ENCODE measurements around the gene CACNA2D3. TPM values are rescaled to one million over a fixed set of nuclear protein-coding genes. Genes with fewer than 3 reads are reported as not detected.

CACNA2D3 gene
- total RNA-seq, 2 experiments from 2014 or later = not detected

DNA sequence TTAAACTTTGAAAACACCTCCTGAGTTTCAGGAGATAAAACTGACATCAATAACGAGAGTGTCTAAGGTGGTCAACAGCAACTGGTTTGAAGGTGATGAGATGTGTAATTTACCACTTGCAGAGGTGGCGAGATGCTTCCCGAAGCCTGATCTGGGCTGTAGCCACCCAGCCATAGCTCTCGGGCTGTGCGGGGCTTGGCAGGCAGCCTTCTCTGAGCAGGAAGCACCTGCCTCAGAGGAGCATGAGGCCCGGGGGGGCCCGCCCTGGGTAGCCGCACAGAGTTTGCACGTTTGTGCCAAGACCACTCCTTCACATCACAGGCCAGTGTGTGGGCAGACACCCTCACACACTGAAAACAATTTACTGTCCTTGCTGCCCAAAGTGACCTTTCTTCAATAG, 220.3 kb downstream of the CACNA2D3 start:
- H3K4me1 Mint-ChIP-seq = no peaks in the 10 kb centered on the region
- H3K4me3 Mint-ChIP-seq = no peak overlapping the region
- POLR2A ChIA-PET = no interaction called here
- H3K27ac Mint-ChIP-seq = no peak overlapping the region
- H3K36me3 Mint-ChIP-seq = no peaks in the 10 kb centered on the region
- peaks cover 2% of the 10 kb centered on the region for H3K9me3 Mint-ChIP-seq
- no peak for ATAC-seq (ENCODE audit: low read depth)
- DNase-seq = no peak
- peaks cover 7% of the 10 kb centered on the region for H3K27me3 Mint-ChIP-seq

DNA sequence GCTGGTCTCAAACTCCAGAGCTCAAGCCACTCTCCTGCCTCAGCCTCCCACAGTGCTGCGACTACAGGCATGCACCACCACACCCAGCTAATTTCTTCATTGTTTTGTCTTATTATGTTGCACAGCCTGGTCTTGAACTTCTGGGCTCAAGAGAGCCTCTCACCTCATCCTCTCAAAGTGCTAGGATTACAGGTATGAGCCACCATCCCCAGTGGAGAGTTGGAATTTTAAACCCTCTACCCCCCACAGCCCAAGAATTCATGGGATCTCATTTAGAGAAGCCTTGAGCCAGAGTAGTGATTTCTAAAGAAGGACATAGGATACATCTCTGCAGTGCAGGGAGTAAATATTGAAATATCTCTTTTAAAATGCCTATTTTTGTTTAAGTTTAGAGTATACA, 221.1 kb downstream of the CACNA2D3 start:
- Mint-ChIP-seq H3K4me1 (no peaks in the 10 kb centered on the region), H3K36me3 (no peaks in the 10 kb centered on the region), H3K4me3 (no peak overlapping the region), H3K9me3 (peaks cover 2% of the 10 kb centered on the region), H3K27me3 (peaks cover 7% of the 10 kb centered on the region), H3K27ac (no peak overlapping the region)
- ATAC-seq (ENCODE audit: low read depth) = no peak
- POLR2A ChIA-PET = no interaction called here
- DNase-seq = no peak

GRCh38 chr3:54344601-54345231, 222.4 kb downstream of the CACNA2D3 start:
- DNase-seq (no peak), ATAC-seq (ENCODE audit: low read depth) (no peak)
- H3K9me3 Mint-ChIP-seq = peaks cover 2% of the 10 kb centered on the region
- H3K36me3 Mint-ChIP-seq = no peaks in the 10 kb centered on the region
- H3K4me1 Mint-ChIP-seq = no peaks in the 10 kb centered on the region
- H3K27me3 Mint-ChIP-seq = peaks cover 7% of the 10 kb centered on the region
- POLR2A ChIA-PET = no interaction called here
- no peak overlapping the region for H3K4me3 Mint-ChIP-seq
- no peak overlapping the region for H3K27ac Mint-ChIP-seq

DNA sequence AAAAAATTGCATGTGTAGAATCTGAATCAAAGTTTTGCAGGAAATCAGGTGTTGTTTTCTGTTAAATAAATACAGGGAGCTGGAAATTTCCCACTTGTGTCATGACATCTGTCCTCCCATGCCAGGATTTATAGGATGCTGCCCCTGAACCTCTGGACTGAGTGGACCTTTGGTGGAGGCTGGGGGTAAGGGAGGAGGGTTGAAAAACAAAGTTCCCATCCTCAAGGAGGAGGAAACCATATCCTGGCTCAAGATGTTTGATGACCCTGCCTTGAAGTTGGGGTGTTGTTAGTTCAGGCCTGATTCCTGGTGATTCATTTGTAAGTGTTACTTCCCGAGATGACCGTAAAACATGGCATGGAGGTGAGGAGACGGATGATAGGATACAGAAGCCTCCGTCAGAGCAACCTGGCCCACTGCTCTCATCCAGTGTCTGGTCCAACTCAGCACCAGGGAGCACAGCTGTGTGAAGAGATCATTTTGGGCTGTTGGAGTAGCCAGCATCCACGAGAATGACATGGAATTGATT, 223.6 kb downstream of the CACNA2D3 start:
- Mint-ChIP-seq H3K36me3 (no peaks in the 10 kb centered on the region), H3K27ac (no peak overlapping the region), H3K9me3 (peaks cover 2% of the 10 kb centered on the region), H3K4me3 (no peak overlapping the region), H3K27me3 (peaks cover 6% of the 10 kb centered on the region), H3K4me1 (no peaks in the 10 kb centered on the region)
- POLR2A ChIA-PET = no interaction called here
- DNase-seq = no peak
- ATAC-seq (ENCODE audit: low read depth) = no peak

DNA sequence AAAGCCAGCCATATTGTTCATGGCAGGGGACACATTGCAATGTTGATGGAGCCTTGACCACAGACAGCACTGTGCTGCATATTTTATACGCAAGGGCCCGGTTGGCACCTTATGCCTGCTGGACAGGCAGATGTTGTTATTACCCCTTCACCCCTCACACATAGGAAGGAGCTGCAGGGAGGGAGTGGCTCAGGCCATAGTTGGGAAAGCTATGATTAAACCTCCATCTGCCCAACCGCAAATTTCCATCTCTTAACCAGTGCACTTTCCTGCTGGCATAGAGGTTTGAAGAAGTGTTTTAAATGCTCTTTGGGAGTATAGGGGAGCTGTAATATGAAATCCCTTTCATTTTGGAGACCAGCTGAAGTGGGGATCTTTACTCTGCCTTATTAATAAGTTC, 224.7 kb downstream of the CACNA2D3 start:
- ATAC-seq (ENCODE audit: low read depth) (no peak), DNase-seq (no peak)
- POLR2A ChIA-PET = no interaction called here
- Mint-ChIP-seq H3K36me3 (no peaks in the 10 kb centered on the region), H3K27ac (no peak overlapping the region), H3K9me3 (peaks cover 2% of the 10 kb centered on the region), H3K27me3 (peaks cover 3% of the 10 kb centered on the region), H3K4me1 (no peaks in the 10 kb centered on the region), H3K4me3 (no peak overlapping the region)

- no peak overlapping the region for H3K27ac Mint-ChIP-seq
- POLR2A ChIA-PET = no interaction called here
- no peaks in the 10 kb centered on the region for H3K4me1 Mint-ChIP-seq
- no peak for DNase-seq
- H3K9me3 Mint-ChIP-seq = no peaks in the 10 kb centered on the region
- ATAC-seq (ENCODE audit: low read depth) = no peak
- H3K27me3 Mint-ChIP-seq = no peaks in the 10 kb centered on the region
- no peaks in the 10 kb centered on the region for H3K36me3 Mint-ChIP-seq
- H3K4me3 Mint-ChIP-seq = no peak overlapping the region
These were observed 225.6 kb downstream of the CACNA2D3 start for GRCh38 chr3:54347933-54348332.

DNA sequence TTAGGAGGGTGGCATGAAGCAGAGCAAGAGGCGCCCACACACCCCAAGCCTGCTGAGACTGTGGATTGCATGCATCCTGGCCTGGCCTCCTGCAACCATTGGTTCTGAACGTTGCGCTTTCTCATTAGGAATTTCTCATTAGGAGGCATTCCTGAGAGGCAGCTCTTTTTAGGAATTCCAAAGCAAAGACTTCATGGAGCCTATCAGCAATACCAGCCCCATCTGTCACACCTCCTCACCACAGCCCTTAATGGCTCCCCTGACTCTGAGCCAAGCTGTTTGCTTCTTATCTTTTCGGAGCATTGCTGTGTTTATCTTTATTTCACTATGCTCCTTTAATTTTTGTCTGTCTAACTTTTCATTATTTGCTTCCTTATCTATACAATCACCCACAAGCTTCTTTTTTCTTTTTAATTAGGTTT, 226.9 kb downstream of the CACNA2D3 start:
- POLR2A ChIA-PET = no interaction called here
- Mint-ChIP-seq H3K27ac (no peak overlapping the region), H3K36me3 (no peaks in the 10 kb centered on the region), H3K4me3 (no peak overlapping the region), H3K4me1 (no peaks in the 10 kb centered on the region), H3K9me3 (no peaks in the 10 kb centered on the region), H3K27me3 (no peaks in the 10 kb centered on the region)
- no peak for DNase-seq
- no peak for ATAC-seq (ENCODE audit: low read depth)

DNA sequence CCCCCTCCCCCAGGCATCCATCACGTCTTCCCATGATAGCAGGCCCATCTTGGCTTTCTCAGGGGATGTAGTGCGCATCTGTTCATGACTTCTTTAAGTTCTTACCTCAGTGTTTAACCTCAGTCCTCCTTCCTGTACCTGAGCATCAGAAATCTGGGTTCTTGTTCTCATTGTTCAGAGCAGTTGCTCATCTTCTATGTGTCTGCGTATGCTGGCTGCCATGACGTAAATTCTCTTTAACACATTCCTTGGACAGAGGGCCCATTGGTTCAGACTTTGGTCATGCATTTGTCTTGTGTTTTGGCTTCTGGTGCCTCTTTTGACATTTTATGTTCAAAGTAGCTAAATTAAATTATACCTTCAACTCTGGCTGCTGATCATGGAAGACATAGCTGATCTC, 227.3 kb downstream of the CACNA2D3 start:
- no peak for ATAC-seq (ENCODE audit: low read depth)
- POLR2A ChIA-PET = no interaction called here
- Mint-ChIP-seq H3K36me3 (no peaks in the 10 kb centered on the region), H3K27ac (no peak overlapping the region), H3K4me3 (no peak overlapping the region), H3K27me3 (no peaks in the 10 kb centered on the region), H3K4me1 (no peaks in the 10 kb centered on the region), H3K9me3 (no peaks in the 10 kb centered on the region)
- no peak for DNase-seq

GRCh38 chr3:54353546-54353945, 231.2 kb downstream of the CACNA2D3 start:
- no peak overlapping the region for H3K27ac Mint-ChIP-seq
- no peaks in the 10 kb centered on the region for H3K9me3 Mint-ChIP-seq
- no peaks in the 10 kb centered on the region for H3K36me3 Mint-ChIP-seq
- no peaks in the 10 kb centered on the region for H3K4me1 Mint-ChIP-seq
- DNase-seq = no peak
- POLR2A ChIA-PET = no interaction called here
- ATAC-seq (ENCODE audit: low read depth) = no peak
- H3K27me3 Mint-ChIP-seq = no peaks in the 10 kb centered on the region
- no peak overlapping the region for H3K4me3 Mint-ChIP-seq

- POLR2A ChIA-PET = no interaction called here
- H3K9me3 Mint-ChIP-seq = no peaks in the 10 kb centered on the region
- H3K4me3 Mint-ChIP-seq = no peak overlapping the region
- no peak overlapping the region for H3K27ac Mint-ChIP-seq
- H3K27me3 Mint-ChIP-seq = no peaks in the 10 kb centered on the region
- no peaks in the 10 kb centered on the region for H3K36me3 Mint-ChIP-seq
- H3K4me1 Mint-ChIP-seq = no peaks in the 10 kb centered on the region
- DNase-seq (no peak), ATAC-seq (ENCODE audit: low read depth) (no peak)
These were observed 231.6 kb downstream of the CACNA2D3 start for GRCh38 chr3:54353946-54354345.

GRCh38 chr3:54355800-54356199, 233.4 kb downstream of the CACNA2D3 start:
- Mint-ChIP-seq H3K4me3 (no peak overlapping the region), H3K9me3 (no peaks in the 10 kb centered on the region), H3K27me3 (no peaks in the 10 kb centered on the region), H3K4me1 (no peaks in the 10 kb centered on the region), H3K27ac (no peak overlapping the region), H3K36me3 (no peaks in the 10 kb centered on the region)
- DNase-seq = no peak
- no peak for ATAC-seq (ENCODE audit: low read depth)
- POLR2A ChIA-PET = no interaction called here

DNA sequence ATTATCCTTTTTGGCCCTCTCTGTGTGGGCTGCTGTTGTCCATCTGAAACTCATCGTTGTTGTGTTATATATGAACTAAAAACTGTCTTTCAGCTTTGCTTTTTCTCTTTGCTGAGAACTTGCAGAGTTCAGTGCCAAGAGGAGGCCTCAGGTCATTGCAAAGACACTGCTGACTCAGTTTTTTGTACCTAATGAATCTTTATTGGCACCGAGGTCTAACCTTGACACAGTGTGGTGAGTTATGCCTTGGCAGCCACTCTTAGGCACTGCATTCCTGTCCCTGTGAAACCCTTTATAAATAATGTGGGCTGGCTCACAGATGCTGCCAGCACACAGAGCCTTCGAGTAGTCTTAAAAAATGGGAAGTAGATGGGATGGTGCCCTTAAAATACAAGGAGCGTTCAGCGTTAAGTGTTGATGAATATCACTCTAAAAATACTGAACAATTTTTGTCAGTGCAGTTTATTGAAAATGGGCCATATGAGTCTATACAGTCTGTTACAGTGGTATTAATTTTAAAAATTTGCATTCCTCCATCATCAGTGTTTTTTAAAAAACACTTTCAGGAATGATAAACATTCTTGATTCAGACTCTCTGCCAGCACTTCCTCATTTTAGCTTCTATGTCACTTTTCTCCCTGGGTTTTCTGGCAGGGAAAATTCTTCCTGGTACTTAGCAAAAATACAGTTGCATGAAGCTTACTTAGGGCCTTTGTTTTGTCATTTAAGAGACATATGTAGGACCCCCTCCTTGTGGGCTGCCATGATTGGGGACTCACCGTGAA, 234.1 kb downstream of the CACNA2D3 start:
- no peaks in the 10 kb centered on the region for H3K27me3 Mint-ChIP-seq
- POLR2A ChIA-PET = no interaction called here
- H3K4me3 Mint-ChIP-seq = no peak overlapping the region
- no peaks in the 10 kb centered on the region for H3K4me1 Mint-ChIP-seq
- ATAC-seq (ENCODE audit: low read depth) = no peak
- no peak for DNase-seq
- H3K36me3 Mint-ChIP-seq = no peaks in the 10 kb centered on the region
- H3K9me3 Mint-ChIP-seq = no peaks in the 10 kb centered on the region
- no peak overlapping the region for H3K27ac Mint-ChIP-seq

GRCh38 chr3:54357301-54357700, 234.9 kb downstream of the CACNA2D3 start:
- Mint-ChIP-seq H3K36me3 (no peaks in the 10 kb centered on the region), H3K27me3 (no peaks in the 10 kb centered on the region), H3K9me3 (no peaks in the 10 kb centered on the region), H3K4me1 (no peaks in the 10 kb centered on the region), H3K4me3 (no peak overlapping the region), H3K27ac (no peak overlapping the region)
- ATAC-seq (ENCODE audit: low read depth) (no peak), DNase-seq (no peak)
- POLR2A ChIA-PET = no interaction called here

GRCh38 chr3:54358316-54358715, 236.0 kb downstream of the CACNA2D3 start:
- Mint-ChIP-seq H3K4me1 (no peaks in the 10 kb centered on the region), H3K27me3 (no peaks in the 10 kb centered on the region), H3K36me3 (no peaks in the 10 kb centered on the region), H3K4me3 (no peak overlapping the region), H3K27ac (no peak overlapping the region), H3K9me3 (no peaks in the 10 kb centered on the region)
- POLR2A ChIA-PET = no interaction called here
- ATAC-seq (ENCODE audit: low read depth) (no peak), DNase-seq (no peak)
